Fibroblast of villous mesenchyme (primary cell): ENCODE results near the gene NLGN1. TPM values are rescaled to one million over a fixed set of nuclear protein-coding genes. Genes with fewer than 3 reads are reported as not detected.

Experiments
- DNase-seq: peaks from one replicate; pipeline ENCODE4 v3.0.0-alpha.2; 2010; ENCODE audit warnings: low read depth
- H3K4me3 ChIP-seq: 2 replicates; pipeline ENCODE4 v1.5.1; 2011; ENCODE audit warnings: low read depth, mild to moderate bottlenecking, low read length
- total RNA-seq: library from RNA; depleted of rRNA; stranded (reverse); fragments of >200 nt; gene quantifications from 2 replicates; pipeline ENCODE4 v1.2.3, GENCODE V29; 2012
- TF ChIP-seq, protein P1 (sequence below): IDR thresholded peaks from 2 replicates; pipeline ENCODE4 v1.5.1; 2012; ENCODE audit warnings: low read depth, mild to moderate bottlenecking, low read length; ENCODE audit not compliant: insufficient read depth

The NLGN1 gene
- total RNA-seq, 1 donor = 18.1 TPM

DNA sequence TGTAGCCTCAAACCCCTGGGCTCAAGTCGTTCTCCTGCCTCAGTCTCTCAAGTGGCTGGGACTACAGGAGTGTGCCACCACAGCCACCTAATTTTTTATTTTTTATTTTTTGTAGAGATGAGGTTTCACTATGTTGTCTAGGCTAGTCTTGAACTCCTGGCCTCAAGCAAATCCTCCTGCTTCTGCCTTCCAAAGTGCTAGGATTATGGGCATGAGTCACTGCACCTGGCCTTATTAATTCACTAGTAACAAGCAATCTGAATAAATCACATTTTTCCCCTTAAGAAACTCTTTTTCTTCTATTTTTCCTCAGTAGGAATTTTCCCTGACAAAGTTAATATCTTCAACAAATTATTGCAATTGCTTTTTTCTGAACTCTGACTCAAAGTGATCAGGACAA, 336.9 kb downstream of the NLGN1 start:
- DNase-seq = no peak
- no peak overlapping the region for H3K4me3 ChIP-seq
- TF ChIP-seq, protein P1, sequence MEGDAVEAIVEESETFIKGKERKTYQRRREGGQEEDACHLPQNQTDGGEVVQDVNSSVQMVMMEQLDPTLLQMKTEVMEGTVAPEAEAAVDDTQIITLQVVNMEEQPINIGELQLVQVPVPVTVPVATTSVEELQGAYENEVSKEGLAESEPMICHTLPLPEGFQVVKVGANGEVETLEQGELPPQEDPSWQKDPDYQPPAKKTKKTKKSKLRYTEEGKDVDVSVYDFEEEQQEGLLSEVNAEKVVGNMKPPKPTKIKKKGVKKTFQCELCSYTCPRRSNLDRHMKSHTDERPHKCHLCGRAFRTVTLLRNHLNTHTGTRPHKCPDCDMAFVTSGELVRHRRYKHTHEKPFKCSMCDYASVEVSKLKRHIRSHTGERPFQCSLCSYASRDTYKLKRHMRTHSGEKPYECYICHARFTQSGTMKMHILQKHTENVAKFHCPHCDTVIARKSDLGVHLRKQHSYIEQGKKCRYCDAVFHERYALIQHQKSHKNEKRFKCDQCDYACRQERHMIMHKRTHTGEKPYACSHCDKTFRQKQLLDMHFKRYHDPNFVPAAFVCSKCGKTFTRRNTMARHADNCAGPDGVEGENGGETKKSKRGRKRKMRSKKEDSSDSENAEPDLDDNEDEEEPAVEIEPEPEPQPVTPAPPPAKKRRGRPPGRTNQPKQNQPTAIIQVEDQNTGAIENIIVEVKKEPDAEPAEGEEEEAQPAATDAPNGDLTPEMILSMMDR = no peak

GRCh38 chr3:173734895-173735294, 337.4 kb downstream of the NLGN1 start:
- DNase-seq = no peak
- no peak overlapping the region for H3K4me3 ChIP-seq
- TF ChIP-seq, protein P1 = no peak

DNA sequence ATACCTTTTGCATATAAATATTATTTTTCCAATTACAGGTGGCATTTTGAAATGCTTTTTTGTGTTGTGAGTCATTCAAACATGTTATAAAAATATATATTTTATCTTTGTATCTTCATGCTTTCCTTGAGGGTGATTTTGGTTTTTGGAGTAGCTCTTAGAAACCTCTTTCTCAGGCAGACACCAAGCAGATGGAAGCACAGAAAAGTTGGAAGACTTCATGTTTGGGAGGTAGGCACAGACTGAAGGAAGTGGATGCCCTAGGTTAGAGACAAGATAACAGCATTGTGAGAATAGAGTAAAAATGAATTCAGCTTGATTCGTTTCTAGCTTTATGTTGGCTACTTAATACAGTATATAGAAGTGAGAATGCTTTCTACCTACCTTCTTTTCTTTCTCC, 338.3 kb downstream of the NLGN1 start:
- TF ChIP-seq, protein P1 = no peak
- no peak for DNase-seq
- no peak overlapping the region for H3K4me3 ChIP-seq

DNA sequence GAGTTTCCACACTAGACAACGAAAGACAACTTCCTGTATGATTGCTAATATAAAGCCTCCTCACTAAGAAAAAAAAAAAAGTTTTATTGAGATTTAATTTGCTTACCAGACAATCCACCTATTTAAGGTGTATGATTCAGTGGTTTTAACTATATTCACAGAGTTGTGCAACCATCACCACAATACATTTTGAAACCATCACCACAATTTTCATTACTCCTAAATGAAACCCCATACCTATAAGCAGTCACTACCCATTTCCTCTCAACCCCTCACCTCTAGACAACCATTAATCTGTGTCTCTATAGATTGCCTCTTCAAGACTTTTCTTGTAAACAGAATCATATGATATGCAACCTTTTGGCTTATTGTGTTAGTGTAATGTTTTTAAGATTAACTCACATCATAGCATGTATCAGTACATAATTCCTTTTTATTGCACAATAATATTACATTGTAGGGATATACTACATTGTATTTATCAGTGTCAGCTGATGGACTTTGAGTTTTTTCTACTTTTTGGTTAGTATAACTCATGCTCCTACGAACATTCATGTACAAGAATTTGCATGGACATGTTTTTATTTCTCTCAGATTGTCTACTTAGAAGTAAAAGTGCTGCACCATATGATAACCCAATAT, 339.7 kb downstream of the NLGN1 start:
- no peak overlapping the region for H3K4me3 ChIP-seq
- DNase-seq = no peak
- TF ChIP-seq, protein P1 = no peak

GRCh38 chr3:173739726-173740125, 342.2 kb downstream of the NLGN1 start:
- TF ChIP-seq, protein P1 = no peak
- DNase-seq = no peak

DNA sequence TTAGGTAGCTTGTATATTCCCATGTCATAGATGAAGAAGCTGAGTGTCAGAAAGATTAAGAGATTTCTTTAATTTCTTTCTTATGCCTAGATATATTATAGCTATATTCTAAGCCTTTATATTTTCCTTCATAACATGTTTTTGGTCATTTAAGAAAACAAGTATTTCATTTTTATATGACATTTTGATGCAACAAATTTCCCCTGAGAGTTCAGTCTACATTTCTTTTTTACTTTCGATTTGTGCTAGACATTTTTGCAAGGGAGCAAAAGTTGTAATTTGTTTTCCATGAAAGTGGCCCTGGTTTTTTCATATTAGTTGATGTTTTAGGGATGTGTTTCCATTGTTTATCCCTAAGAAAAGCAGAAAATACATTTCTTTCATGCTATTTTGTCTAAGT, 344.9 kb downstream of the NLGN1 start:
- DNase-seq = no peak
- TF ChIP-seq, protein P1 = no peak
- no peak overlapping the region for H3K4me3 ChIP-seq

More at GRCh38 chr3:173739726-173740125, 342.2 kb downstream of the NLGN1 start:
- H3K4me3 ChIP-seq = no peak overlapping the region

- no peak for DNase-seq
- TF ChIP-seq, protein P1 = no peak
- H3K4me3 ChIP-seq = no peak overlapping the region
Measured at GRCh38 chr3:173743111-173743510, 345.6 kb downstream of the NLGN1 start.
